Parathyroid adenoma (tissue), 2 donors: ENCODE measurements around the gene ZC3H15.
A peak's percentile ranks its signal among the peaks of the same experiment; 100 is the strongest.
"Not testable (repeated sequence)": the region's sequence is repeated elsewhere in the genome, so short reads cannot be mapped to it uniquely, and the experiment has no call there.

Experiments
- H2AFZ ChIP-seq: fragments of 300-600 bp; sonication (generic); one replicate; pipeline ENCODE4 v1.7.0; 2017; ENCODE audit warnings: antibody characterized with exemption, mild to moderate bottlenecking
- H3K27ac ChIP-seq: fragments of 300-600 bp; sonication (generic); one replicate; pipeline ENCODE4 v1.7.0; 2017
- H3K27me3 ChIP-seq: fragments of 300-600 bp; sonication (generic); one replicate; pipeline ENCODE4 v1.7.0; 2017; ENCODE audit warnings: low read length; ENCODE audit not compliant: control insufficient read depth, insufficient read depth
- H3K36me3 ChIP-seq: fragments of 300-600 bp; sonication (generic); one replicate; pipeline ENCODE4 v1.7.0; 2017; ENCODE audit warnings: low read length; ENCODE audit not compliant: control insufficient read depth, insufficient read depth
- H3K4me1 ChIP-seq: fragments of 300-600 bp; sonication (generic); one replicate; pipeline ENCODE4 v1.7.0; 2017; ENCODE audit warnings: control low read depth
- H3K4me2 ChIP-seq: fragments of 300-600 bp; sonication (generic); one replicate; pipeline ENCODE4 v1.7.0; 2017; ENCODE audit warnings: low read length
- H3K4me3 ChIP-seq: fragments of 300-600 bp; sonication (generic); one replicate; pipeline ENCODE4 v1.7.0; 2017; ENCODE audit warnings: low read depth, low read length
- H3K79me2 ChIP-seq: fragments of 300-600 bp; sonication (generic); one replicate; pipeline ENCODE4 v1.7.0; 2017; ENCODE audit warnings: control low read depth
- H3K9ac ChIP-seq: fragments of 300-600 bp; sonication (generic); one replicate; pipeline ENCODE4 v1.7.0; 2017; ENCODE audit warnings: mild to moderate bottlenecking
- H3K9me3 ChIP-seq: fragments of 300-600 bp; sonication (generic); one replicate; pipeline ENCODE4 v1.7.0; 2017; ENCODE audit warnings: low read length; ENCODE audit not compliant: control insufficient read depth
- TF ChIP-seq, protein P1 (sequence below): fragments of 300-600 bp; sonication (generic); IDR thresholded peaks from one replicate; pipeline ENCODE4 v1.7.0; 2017; ENCODE audit warnings: antibody characterized with exemption, mild to moderate bottlenecking
- donor health status: primary hyperparathyroidism.

The ZC3H15 gene

DNA sequence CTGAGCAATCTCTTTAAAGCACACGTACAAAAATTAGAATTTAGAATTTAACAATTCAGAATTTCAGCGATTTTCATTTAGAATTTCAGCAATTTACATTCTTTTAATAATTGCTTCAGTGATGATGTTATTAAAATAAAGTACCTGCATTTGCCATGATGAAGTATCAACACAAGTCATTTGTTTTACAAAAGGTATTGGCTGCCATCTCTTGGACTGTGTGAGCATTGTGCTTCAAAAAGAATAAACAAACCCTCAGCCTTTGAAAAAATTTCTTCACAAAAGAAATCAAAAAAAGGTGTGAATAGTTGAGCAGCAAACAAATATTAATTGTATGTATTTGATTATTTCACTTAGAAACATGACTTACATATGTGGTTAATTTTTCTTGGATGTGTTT, 27.1 kb upstream of the ZC3H15 start:
- Histone ChIP-seq H3K4me1 (no peaks in the 10 kb centered on the region), H3K36me3 (no peaks in the 10 kb centered on the region), H3K9ac (no peak overlapping the region), H3K9me3 (no peaks in the 10 kb centered on the region), H3K27ac (no peak overlapping the region), H2AFZ (no peak overlapping the region), H3K4me3 (no peak overlapping the region), H3K79me2 (no peaks in the 10 kb centered on the region), H3K4me2 (no peak overlapping the region), H3K27me3 (no peaks in the 10 kb centered on the region)
- TF ChIP-seq, protein P1, sequence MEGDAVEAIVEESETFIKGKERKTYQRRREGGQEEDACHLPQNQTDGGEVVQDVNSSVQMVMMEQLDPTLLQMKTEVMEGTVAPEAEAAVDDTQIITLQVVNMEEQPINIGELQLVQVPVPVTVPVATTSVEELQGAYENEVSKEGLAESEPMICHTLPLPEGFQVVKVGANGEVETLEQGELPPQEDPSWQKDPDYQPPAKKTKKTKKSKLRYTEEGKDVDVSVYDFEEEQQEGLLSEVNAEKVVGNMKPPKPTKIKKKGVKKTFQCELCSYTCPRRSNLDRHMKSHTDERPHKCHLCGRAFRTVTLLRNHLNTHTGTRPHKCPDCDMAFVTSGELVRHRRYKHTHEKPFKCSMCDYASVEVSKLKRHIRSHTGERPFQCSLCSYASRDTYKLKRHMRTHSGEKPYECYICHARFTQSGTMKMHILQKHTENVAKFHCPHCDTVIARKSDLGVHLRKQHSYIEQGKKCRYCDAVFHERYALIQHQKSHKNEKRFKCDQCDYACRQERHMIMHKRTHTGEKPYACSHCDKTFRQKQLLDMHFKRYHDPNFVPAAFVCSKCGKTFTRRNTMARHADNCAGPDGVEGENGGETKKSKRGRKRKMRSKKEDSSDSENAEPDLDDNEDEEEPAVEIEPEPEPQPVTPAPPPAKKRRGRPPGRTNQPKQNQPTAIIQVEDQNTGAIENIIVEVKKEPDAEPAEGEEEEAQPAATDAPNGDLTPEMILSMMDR: peak; percentile 36

DNA sequence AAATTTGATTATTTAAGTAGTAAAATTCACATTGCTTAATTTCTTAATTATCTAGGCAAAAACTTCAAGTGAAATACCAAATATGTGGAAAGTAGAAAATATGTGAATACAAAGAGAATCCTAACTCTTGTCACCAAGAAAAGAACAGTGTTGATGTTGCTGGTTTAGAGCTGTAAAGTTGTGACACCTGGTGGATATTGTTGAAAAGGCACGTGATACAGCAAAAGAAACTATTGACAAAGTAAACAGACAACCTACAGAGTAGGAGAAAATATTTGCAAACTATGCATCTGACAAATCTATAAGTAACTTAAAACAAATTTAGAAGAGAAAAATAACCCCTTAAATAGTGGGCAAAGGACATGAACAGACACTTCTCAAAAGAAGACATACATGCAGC, 25.6 kb upstream of the ZC3H15 start:
- TF ChIP-seq, protein P1: peak; percentile 53
- H3K9ac ChIP-seq: no peak overlapping the region
- H3K27me3 ChIP-seq: no peaks in the 10 kb centered on the region

DNA sequence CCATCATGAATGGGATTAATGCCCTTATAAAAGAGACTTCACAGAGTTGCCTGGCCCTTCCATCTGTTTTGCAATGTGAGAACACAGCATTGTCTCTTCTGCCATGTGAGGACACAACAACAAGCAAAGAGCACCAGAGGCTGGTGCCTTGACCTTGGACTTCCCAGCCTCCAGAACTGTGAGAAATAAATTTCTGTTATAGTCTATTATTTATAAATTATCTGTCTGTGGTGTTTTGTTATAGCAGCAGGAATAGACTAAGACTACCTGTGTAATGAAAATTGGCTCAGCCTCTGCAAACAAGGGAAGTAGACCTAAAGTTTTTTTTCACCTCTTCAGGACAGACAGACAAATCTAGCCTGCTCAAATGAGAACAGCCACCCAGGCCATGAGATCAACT, 19.3 kb upstream of the ZC3H15 start:
- Histone ChIP-seq H3K4me3 (no peak overlapping the region), H3K79me2 (peaks cover 3% of the 10 kb centered on the region), H3K4me2 (no peak overlapping the region), H3K27ac (no peak overlapping the region), H3K27me3 (no peaks in the 10 kb centered on the region), H3K36me3 (no peaks in the 10 kb centered on the region), H2AFZ (no peak overlapping the region), H3K9me3 (no peaks in the 10 kb centered on the region), H3K9ac (no peak overlapping the region), H3K4me1 (no peaks in the 10 kb centered on the region)
- TF ChIP-seq, protein P1: no peak

More for the DNA sequence above, 25.6 kb upstream of the ZC3H15 start:
- Histone ChIP-seq H3K9me3 (no peaks in the 10 kb centered on the region), H3K36me3 (no peaks in the 10 kb centered on the region), H3K4me1 (no peaks in the 10 kb centered on the region), H3K4me2 (no peak overlapping the region), H3K79me2 (no peaks in the 10 kb centered on the region), H3K4me3 (no peak overlapping the region), H3K27ac (no peak overlapping the region), H2AFZ (no peak overlapping the region)

DNA sequence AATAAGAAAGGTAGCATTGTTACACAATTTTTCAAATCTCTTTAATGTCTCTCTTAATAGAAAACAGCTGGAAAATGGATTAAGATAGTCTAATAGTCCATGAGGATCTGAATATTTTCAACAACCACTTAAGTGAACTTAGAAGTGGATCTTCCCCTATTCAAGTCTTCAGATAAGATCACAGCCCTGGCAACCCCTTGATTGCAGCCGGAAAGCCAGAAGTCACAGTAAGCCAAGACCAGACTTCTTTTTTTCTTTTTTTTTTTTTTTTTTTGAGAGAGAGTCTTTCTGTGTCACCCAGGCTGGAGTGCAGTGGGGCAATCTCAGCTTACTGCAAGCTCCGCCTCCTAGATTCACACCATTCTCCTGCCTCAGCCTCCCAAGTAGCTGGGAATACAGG, 18.6 kb upstream of the ZC3H15 start:
- no peaks in the 10 kb centered on the region for H3K36me3 ChIP-seq
- H3K27me3 ChIP-seq: no peaks in the 10 kb centered on the region
- TF ChIP-seq, protein P1: no peak
- H3K79me2 ChIP-seq: peaks cover 3% of the 10 kb centered on the region
- H3K9me3 ChIP-seq: no peaks in the 10 kb centered on the region
- no peak overlapping the region for H3K4me3 ChIP-seq
- no peak overlapping the region for H3K27ac ChIP-seq
- no peaks in the 10 kb centered on the region for H3K4me1 ChIP-seq
- H3K9ac ChIP-seq: no peak overlapping the region
- no peak overlapping the region for H2AFZ ChIP-seq
- no peak overlapping the region for H3K4me2 ChIP-seq

DNA sequence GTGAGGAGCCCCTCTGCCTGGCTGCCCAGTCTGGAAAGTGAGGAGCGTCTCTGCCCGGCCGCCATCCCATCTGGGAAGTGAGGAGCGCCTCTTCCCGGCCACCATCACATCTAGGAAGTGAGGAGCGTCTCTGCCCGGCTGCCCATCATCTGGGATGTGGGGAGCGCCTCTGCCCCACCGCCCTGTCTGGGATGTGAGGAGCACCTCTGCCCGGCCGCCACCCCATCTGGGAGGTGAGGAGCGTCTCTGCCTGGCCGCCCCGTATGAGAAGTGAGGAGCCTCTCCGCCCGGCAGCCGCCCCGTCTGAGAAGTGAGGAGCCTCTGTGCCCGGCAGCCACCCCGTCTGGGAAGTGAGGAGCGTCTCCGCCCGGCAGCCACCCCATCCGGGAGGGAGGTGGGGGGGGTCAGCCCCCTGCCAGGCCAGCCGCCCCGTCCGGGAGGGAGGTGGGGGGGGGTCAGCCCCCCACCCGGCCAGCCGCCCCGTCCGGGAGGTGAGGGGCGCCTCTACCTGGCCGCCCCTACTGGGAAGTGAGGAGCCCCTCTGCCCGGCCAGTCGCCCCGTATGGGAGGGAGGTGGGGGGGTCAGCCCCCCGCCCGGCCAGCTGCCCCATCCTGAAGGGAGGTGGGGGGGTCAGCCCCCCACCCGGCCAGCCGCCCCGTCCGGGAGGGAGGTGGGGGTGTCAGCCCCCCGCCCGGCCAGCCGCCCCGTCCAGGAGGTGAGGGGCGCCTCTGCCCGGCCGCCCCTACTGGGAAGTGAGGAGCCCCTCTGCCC, 13.2 kb upstream of the ZC3H15 start:
- not testable (repeated sequence) for H3K4me3 ChIP-seq, H3K4me2 ChIP-seq, H3K9me3 ChIP-seq, H3K79me2 ChIP-seq, H3K27me3 ChIP-seq, H3K9ac ChIP-seq, H3K36me3 ChIP-seq, H3K4me1 ChIP-seq, H2AFZ ChIP-seq, H3K27ac ChIP-seq

DNA sequence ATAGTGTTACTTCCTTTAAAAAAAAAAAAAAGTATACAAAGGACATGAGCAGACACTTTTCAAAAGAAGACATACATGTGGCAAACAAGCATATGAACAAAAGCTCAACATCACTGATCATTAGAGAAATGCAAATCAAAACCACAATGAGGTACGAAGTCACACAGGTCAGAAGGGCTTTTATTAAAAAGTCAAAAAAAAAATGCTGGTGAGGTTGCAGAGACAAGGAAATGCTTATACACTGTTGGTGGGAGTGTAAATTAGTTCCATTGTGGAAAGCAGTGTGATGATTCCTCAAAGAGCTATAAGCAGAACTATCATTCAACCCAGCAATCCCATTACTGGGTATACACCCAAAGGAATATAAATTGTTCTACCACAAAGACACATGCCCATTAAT, 11.8 kb upstream of the ZC3H15 start:
- not testable (repeated sequence) for H3K36me3 ChIP-seq, H3K4me1 ChIP-seq, H3K27ac ChIP-seq, H3K4me2 ChIP-seq, H3K9ac ChIP-seq, H3K79me2 ChIP-seq, H3K4me3 ChIP-seq, H3K27me3 ChIP-seq, H2AFZ ChIP-seq, H3K9me3 ChIP-seq
